ENCODE results near the gene POLR2L. TPM values are rescaled to one million over a fixed set of nuclear protein-coding genes. Genes with fewer than 3 reads are reported as not detected.

The POLR2L gene
- total RNA-seq, 1 experiment from 2014 or later, result 211 TPM

- no peaks in the 10 kb centered on the region for H3K9me2 ChIP-seq (ENCODE audit: insufficient read depth)
- RAD21 ChIA-PET (ENCODE audit: low non-redundant PET in 1 of 2, low total read pairs in 2 of 2, uncharacterized antibody in 2 of 2, unreplicated experiment in 2 of 2), result no interaction called here
- H4K20me1 ChIP-seq (ENCODE audit: insufficient read depth), result peaks cover 17% of the 10 kb centered on the region; the same call in 1 of the 2 replicates
- no peaks in the 10 kb centered on the region for H3K27me3 ChIP-seq (ENCODE audit: insufficient read depth, low read length)
- H3K36me3 ChIP-seq (ENCODE audit: control insufficient read depth in 1 of 2, insufficient read depth in 2 of 2, low read length in 2 of 2), result peaks cover 21 to 38% of the 10 kb centered on the region in 2 experiments
- ATAC-seq (peak; percentile 69), DNase-seq (ENCODE audit: low read depth, low spot score) (peak; percentile 93)
- intact Hi-C loops (cut with micrococcal nuclease), result loop anchor here (1.0 to 5.0 kb wide), 2 partner anchors 13 to 33 kb away; partner anchors contain the start of genes POLR2L and TSPAN4
- CTCF ChIA-PET, result interaction anchor here (1.0 to 1.5 kb wide), 3 partner anchors 8 to 29 kb away, joined by 3 to 7 read pairs (median 3); partner anchors contain the start of gene PNPLA2
- H3K9ac ChIP-seq (ENCODE audit: low read length), result peak within 1 kb of the TSS; percentile 100
- H3K4me3 ChIP-seq (replicated peaks in 1 of 2; ENCODE audit: low read depth in 1 of 2, low read length in 2 of 2), result peak within 1 kb of the TSS; percentile 82 to 97
- BruUV-seq (replicated peaks), result no TSS peak
- H3K9me3 ChIP-seq (ENCODE audit: control insufficient read depth in 1 of 2, insufficient read depth in 1 of 2, low read depth in 1 of 2, low read length in 2 of 2), result no peaks in the 10 kb centered on the region
- peak within 1 kb of the TSS; percentile 93 for H3K27ac ChIP-seq (ENCODE audit: low read depth, low read length)
- H3K79me2 ChIP-seq (ENCODE audit: insufficient read depth, low read length), result peaks cover 55% of the 10 kb centered on the region
- POLR2A ChIA-PET, result interaction anchor here (1.0 to 4.4 kb wide), 7 partner anchors 10 to 33 kb away, joined by 3 to 45 read pairs (median 6); partner anchors contain the start of genes CRACR2B, PNPLA2 and TSPAN4
- H3K4me1 ChIP-seq (ENCODE audit: control insufficient read depth in 1 of 2, insufficient read depth in 2 of 2, low read length in 2 of 2), result peaks cover 19 to 55% of the 10 kb centered on the region in 2 experiments
- no peak within 1 kb of the TSS for H2AFZ ChIP-seq (ENCODE audit: low read depth, low read length, poor library complexity, severe bottlenecking)
- peak within 1 kb of the TSS; percentile 88 for H3K4me2 ChIP-seq (ENCODE audit: low read length)
- peak; percentile 61 for TF ChIP-seq YY1 (IDR thresholded peaks at IDR 0.05; ENCODE audit: extremely low read depth, insufficient replicate concordance, low read depth, low read length)
- TF ChIP-seq FOSL1 (IDR thresholded peaks at IDR 0.05; ENCODE audit: low read depth), result no peak
- no peak for TF ChIP-seq SP1 (IDR thresholded peaks at IDR 0.05; ENCODE audit: low read depth)
- no peak for TF ChIP-seq EZH2phosphoT487 (IDR thresholded peaks at IDR 0.05; ENCODE audit: borderline replicate concordance)
- TF ChIP-seq POLR2AphosphoS5 (IDR thresholded peaks at IDR 0.05; ENCODE audit: low read depth, low read length), result peak; percentile 88
- no peak for TF ChIP-seq ELF1 (IDR thresholded peaks at IDR 0.05; ENCODE audit: borderline replicate concordance, low read depth)
- no peak for TF ChIP-seq SRF (IDR thresholded peaks at IDR 0.05; ENCODE audit: low read depth)
- no peak for TF ChIP-seq SIN3A (IDR thresholded peaks at IDR 0.05; ENCODE audit: low read depth)
- no peak for TF ChIP-seq REST (IDR thresholded peaks at IDR 0.05; ENCODE audit: low read depth)
- no peak for TF ChIP-seq RAD21 (IDR thresholded peaks at IDR 0.05; ENCODE audit: low read depth)
- TF ChIP-seq ZNF274 (IDR thresholded peaks at IDR 0.05; ENCODE audit: low read depth, low read length), result no peak
- no peak for TF ChIP-seq EZH2 (IDR thresholded peaks at IDR 0.05)
- no peak for TF ChIP-seq EGR1 (IDR thresholded peaks at IDR 0.05; ENCODE audit: low read depth)
- TF ChIP-seq CBX3 (IDR thresholded peaks at IDR 0.05; ENCODE audit: low read depth), result no peak
- peak; percentile 99 for TF ChIP-seq ZFX (IDR thresholded peaks at IDR 0.05)
- TF ChIP-seq, protein P1, sequence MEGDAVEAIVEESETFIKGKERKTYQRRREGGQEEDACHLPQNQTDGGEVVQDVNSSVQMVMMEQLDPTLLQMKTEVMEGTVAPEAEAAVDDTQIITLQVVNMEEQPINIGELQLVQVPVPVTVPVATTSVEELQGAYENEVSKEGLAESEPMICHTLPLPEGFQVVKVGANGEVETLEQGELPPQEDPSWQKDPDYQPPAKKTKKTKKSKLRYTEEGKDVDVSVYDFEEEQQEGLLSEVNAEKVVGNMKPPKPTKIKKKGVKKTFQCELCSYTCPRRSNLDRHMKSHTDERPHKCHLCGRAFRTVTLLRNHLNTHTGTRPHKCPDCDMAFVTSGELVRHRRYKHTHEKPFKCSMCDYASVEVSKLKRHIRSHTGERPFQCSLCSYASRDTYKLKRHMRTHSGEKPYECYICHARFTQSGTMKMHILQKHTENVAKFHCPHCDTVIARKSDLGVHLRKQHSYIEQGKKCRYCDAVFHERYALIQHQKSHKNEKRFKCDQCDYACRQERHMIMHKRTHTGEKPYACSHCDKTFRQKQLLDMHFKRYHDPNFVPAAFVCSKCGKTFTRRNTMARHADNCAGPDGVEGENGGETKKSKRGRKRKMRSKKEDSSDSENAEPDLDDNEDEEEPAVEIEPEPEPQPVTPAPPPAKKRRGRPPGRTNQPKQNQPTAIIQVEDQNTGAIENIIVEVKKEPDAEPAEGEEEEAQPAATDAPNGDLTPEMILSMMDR (IDR thresholded peaks at IDR 0.05 in 2 of 3, conservative IDR thresholded peaks at IDR 0.05 in 1 of 3; ENCODE audit: borderline replicate concordance in 1 of 3, insufficient read depth in 1 of 3, low read depth in 2 of 3, low read length in 2 of 3), result no peak
- TF ChIP-seq POLR2A (IDR thresholded peaks at IDR 0.05; ENCODE audit: borderline replicate concordance, extremely low read depth, insufficient read depth, insufficient read length), result peak; percentile 48
- TF ChIP-seq, protein P2, sequence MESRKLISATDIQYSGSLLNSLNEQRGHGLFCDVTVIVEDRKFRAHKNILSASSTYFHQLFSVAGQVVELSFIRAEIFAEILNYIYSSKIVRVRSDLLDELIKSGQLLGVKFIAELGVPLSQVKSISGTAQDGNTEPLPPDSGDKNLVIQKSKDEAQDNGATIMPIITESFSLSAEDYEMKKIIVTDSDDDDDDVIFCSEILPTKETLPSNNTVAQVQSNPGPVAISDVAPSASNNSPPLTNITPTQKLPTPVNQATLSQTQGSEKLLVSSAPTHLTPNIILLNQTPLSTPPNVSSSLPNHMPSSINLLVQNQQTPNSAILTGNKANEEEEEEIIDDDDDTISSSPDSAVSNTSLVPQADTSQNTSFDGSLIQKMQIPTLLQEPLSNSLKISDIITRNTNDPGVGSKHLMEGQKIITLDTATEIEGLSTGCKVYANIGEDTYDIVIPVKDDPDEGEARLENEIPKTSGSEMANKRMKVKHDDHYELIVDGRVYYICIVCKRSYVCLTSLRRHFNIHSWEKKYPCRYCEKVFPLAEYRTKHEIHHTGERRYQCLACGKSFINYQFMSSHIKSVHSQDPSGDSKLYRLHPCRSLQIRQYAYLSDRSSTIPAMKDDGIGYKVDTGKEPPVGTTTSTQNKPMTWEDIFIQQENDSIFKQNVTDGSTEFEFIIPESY (IDR thresholded peaks at IDR 0.05; ENCODE audit: extremely low read depth, insufficient replicate concordance, low read length), result no peak
- TF ChIP-seq CEBPB (IDR thresholded peaks at IDR 0.05; ENCODE audit: low read depth), result no peak
- no peak for TF ChIP-seq JUND (IDR thresholded peaks at IDR 0.05)
These were observed 32.9 kb downstream of the POLR2L start, which contains the start of gene RPLP2 for GRCh38 chr11:809287-810039. Gene RPLP2, plus strand, starts transcription at chr11:809967. Its CDS starts 268 bp downstream, at chr11:810235.
